ENCODE measurements around the gene LRRFIP2.
A peak's percentile ranks its signal among the peaks of the same experiment; 100 is the strongest.

The LRRFIP2 gene

GRCh38 chr3:37017683-37018082 lies 156.7 kb downstream of the LRRFIP2 start:
- DNase-seq: no peak

- no peak for DNase-seq
These were observed 157.5 kb downstream of the LRRFIP2 start for GRCh38 chr3:37016903-37017302.

- DNase-seq: peak; percentile 1
These were observed 158.7 kb downstream of the LRRFIP2 start for GRCh38 chr3:37015642-37016041.

- DNase-seq: no peak
These were observed 159.8 kb downstream of the LRRFIP2 start for GRCh38 chr3:37014620-37015019.

Data from NCI-H2227 treated with DMSO at 0.1 percent for 48 hours (cell line).